ENCODE measurements around the gene EBF3. TPM values are rescaled to one million over a fixed set of nuclear protein-coding genes. Genes with fewer than 3 reads are reported as not detected.

EBF3 gene
- total RNA-seq, 1 donor from 2014 or later: 38.9 TPM

DNA sequence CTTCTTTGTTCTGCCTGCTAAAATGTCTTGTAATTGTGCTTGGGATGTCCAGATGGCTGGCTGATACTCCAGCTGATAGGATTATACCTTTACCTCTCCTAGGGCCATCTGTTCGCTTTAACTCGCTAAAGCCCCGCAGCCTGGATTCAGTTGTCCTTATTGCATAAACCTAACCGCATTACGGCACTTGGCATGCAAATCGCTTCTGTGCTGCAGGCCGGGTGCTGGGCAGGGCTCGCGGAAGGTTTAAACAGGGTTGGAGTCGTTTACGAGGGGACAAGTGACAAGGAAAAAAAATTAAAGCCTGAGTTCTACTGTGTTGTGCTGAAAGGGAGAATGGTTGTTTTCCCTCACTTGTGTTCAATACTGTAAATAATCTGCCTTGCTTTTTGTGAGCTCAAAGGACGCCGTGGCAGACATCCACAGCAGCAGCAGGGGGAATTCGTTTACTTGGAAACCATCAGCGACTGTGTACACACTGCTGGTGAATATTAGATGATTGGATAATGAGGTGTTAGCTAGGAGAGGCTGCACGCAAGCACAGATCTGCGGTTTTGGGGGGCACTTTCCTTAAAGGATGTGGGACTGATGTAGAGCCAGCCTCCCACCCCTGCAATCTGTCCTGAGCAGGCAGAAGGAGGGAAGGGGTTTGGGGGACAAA is 93.0 kb downstream of the EBF3 start:
- peak; percentile 77 for ATAC-seq
- intact Hi-C loops (cut with DNase I): no loop called here
- no peak for DNase-seq (ENCODE audit: low spot score)

DNA sequence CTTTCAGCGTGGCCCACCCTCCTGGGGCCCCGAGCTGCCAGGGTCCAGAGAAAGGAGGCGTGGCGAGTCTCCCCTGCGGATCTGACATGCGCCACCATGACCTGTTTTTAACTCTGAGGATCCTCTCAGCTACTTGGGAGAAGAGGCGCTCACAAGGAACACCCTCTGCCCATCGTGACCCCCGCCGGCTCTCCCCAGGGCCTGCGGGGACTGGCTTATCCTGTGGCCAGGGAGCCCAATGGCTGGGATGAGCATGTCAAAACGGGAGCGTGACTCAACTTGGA is 93.7 kb downstream of the EBF3 start:
- ATAC-seq: no peak
- DNase-seq (ENCODE audit: low spot score): no peak

DNA sequence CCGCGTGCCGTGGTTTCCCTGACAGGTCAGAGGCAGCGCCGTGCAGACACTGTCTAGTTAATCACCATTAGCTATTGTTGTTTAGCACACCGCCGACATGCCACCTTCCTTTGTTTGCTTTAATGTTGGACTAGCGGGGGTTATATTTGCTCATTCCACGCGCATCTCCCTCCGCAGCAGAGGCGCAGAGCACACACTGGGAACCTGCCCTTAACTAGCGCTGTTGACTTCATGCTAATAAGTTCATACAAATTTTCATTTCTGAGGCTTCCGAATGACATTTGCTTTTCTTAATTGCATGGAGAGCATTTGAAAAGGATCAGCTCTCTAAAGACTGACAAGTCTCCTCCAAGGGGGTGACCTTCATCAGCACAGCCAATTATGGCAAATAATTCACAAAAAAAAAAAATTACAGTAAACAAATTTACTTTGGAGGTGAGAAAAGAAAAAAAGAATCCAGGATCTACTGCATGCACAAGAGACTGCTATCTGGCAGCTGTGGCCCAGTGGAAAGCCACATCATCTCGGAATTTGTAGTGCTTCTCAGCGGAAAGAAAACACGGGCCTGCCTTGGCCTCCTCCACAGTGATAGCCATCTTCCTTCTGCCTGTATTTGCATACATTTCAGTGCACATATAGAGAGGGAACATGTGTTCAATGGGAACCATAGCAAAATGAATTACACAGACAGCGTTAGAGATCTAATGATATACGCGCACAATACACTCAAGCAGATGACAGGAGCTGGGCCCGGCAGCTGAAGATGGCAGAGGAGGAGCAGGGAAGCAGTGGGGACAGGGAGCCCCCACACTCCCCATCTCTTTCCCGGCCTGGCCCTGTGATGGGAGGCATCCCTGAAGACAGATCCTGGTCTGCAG is 94.2 kb downstream of the EBF3 start:
- intact Hi-C loops (cut with DNase I): no loop called here
- DNase-seq (ENCODE audit: low spot score): no peak
- ATAC-seq: no peak

More for the DNA sequence above, 93.7 kb downstream of the EBF3 start:
- intact Hi-C loops (cut with DNase I): no loop called here

DNA sequence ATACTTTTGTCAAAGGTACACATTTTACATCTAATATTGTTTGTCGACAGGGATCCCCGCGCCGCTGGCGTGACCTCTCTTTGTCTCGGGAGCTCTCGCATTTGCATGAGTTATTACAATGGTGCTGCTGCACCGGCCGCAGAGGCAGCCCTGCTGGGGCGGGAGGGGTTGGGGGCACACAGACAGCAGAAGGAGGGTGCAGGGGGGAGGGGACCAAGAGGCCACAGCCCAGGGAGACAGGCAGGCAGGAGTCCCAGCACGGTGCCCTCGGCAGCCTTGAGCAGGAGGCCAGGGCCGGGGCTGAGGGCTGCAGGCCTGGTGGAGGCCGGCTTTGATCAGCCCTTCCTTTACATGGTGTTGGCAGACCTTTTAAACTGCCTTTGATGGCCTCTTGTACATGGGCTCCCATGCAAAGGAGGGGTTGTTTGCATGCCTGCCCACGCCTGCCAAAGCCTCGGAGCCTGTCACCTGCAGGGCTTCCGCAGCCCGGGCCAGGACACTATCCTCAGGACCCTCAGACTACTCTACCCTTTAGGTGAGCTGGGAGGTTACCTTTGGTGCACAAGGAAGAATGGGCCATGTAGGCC is 95.5 kb downstream of the EBF3 start:
- intact Hi-C loops (cut with DNase I): no loop called here
- DNase-seq (ENCODE audit: low spot score) (no peak), ATAC-seq (no peak)

DNA sequence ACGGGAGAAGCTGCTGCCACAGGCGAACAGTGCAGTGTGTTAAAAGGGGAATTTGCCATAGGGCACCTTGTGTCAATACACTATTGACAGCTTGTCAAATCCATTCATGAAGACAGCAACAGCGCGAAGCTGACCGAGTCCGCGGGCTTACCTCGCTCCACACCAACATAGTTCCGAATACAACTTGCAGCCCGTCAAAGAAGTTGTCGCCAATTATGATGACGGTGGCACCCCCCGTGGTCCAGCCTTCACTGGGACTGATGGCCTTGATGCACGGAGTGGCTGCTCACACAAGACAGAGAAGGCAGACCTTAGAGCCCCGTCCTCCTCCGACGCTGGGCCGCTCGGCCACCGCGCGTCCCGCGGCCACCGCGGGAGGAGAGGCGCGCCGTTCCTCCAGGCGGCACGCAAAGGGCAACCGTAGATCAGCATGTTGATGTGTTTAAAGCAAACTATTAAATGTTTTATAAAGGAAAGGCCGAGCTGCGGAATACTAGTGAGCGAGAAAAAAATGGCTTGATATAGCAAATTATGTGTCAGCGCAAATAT is 96.4 kb downstream of the EBF3 start:
- no peak for ATAC-seq
- no peak for DNase-seq (ENCODE audit: low spot score)
- intact Hi-C loops (cut with DNase I): no loop called here

DNA sequence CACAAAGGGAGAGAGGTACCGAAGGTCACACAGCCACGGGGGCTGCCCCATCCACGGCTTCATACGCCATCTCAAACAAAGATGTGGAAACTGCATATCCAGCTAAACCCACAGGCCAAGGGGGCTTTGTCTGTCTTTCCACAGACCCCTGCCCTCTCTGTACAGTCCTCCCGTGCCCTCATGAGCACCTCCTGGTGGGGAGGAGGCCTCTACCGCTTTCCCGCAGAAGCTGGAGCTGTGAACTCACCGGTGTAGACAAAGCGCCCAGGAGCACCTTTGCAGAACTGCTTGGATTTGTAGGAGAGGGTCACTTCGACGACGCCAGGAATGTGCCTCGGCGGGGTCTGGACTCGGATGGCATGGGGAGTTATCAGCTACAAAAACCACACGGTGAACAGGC is 97.2 kb downstream of the EBF3 start:
- ATAC-seq (no peak), DNase-seq (ENCODE audit: low spot score) (no peak)
- intact Hi-C loops (cut with DNase I): no loop called here

DNA sequence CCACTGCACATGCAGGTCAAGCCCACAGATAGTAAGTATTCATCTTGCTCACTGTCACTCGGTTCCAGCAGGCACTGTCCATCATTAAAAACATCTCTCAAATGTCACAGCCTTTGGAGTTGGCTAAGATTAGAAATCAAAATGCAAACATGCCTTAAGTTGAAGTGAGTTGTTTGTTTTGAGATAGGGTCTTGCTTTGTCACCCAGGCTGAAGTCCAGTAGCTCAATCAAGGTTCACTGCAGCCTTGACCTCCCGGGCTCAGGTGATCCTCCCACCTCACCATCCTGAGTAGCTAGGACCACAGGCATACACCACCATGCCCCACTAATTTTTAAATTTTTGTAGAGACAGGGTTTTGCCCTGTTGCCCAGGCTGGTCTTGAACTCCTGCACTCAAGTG is 98.1 kb downstream of the EBF3 start:
- ATAC-seq (no peak), DNase-seq (ENCODE audit: low spot score) (no peak)
- intact Hi-C loops (cut with DNase I): no loop called here

DNA sequence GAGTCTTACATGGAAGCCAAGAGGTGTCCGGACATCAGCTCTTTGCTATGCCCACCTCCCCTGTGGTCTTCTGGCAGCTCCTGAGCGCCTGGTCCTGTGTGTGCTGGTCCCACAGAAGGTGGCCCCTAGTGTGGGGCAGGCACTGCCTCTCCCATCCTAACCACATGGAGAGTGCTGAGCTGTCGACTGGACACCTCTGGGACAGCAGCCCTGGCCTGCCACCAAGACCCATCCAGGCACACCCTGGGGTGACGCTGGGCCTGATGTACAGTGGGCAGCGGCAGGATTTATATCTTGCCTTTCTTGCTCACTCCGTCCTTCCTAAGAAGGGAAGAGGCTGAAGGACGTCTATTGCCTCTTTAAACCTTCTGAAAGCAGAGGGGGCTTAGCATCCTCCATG is 98.7 kb downstream of the EBF3 start:
- intact Hi-C loops (cut with DNase I): no loop called here
- no peak for ATAC-seq
- no peak for DNase-seq (ENCODE audit: low spot score)

DNA sequence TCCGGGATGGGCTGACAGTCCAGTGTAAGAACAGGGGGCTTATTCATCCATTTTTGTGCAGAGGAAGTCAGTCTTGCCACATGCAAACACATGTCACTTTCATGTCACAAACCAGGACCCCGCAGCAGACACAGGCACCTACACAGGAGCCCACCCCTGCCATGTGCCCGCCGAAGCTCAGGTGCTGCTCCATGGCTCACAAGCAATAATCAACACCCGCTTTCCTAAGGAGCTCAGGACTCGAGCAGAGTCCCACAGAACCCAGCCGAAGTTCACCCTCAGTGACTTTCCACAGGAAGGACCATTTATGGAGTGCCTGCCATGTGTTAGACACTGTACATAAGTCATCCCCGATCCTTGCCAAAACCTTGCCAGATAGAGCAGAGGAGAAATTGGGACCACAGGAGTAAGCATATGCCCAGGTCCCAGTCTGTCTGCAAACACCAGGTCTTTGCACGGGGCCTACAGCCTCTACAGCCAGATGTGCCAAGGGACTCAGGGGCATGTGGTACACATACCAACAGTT is 99.4 kb downstream of the EBF3 start:
- no peak for ATAC-seq
- no peak for DNase-seq (ENCODE audit: low spot score)
- intact Hi-C loops (cut with DNase I): no loop called here

DNA sequence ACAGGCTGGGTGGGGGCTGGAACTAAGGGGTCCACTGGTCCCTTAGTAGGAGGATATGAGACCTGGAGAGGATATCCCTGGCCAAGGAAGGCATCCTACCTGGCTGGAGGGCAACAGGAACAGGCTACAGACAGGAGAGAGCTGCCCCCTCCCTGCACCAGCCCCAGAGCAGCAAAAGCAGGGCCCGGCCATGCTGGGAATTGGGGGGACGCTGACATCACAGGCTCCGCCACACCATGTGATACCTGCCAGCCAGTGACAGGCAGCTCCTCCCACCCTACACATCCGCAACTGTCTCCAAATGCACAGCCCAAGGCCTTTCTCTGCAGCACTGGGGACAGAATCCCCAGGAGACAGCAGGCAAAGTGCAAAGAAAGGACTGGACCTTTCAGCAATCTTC is 100.0 kb downstream of the EBF3 start:
- no peak for DNase-seq (ENCODE audit: low spot score)
- intact Hi-C loops (cut with DNase I): no loop called here
- ATAC-seq: no peak

DNA sequence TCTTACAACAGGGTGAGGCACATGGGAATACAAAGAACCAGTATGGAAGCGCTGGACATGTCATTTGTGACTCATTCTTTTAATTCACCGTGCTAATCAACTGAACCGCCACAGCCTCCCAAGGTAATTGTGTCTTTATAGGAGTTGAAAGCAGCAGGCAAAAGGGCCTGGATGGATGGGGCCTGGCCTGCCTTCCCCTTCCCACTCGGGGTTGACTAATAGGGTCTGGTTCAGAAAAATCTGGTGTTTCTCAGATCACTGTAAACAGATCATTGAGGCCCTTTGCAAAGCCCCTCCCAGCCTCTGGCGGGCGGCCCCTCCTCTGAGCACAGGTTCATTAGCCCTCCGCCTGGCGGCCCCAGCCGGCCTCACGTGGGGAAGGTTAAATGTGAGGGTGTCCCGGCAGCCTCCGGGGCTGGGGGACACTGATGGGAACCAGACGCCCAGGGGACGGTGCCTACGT is 100.8 kb downstream of the EBF3 start:
- intact Hi-C loops (cut with DNase I): no loop called here
- ATAC-seq (peak; percentile 35), DNase-seq (ENCODE audit: low spot score) (no peak)

DNA sequence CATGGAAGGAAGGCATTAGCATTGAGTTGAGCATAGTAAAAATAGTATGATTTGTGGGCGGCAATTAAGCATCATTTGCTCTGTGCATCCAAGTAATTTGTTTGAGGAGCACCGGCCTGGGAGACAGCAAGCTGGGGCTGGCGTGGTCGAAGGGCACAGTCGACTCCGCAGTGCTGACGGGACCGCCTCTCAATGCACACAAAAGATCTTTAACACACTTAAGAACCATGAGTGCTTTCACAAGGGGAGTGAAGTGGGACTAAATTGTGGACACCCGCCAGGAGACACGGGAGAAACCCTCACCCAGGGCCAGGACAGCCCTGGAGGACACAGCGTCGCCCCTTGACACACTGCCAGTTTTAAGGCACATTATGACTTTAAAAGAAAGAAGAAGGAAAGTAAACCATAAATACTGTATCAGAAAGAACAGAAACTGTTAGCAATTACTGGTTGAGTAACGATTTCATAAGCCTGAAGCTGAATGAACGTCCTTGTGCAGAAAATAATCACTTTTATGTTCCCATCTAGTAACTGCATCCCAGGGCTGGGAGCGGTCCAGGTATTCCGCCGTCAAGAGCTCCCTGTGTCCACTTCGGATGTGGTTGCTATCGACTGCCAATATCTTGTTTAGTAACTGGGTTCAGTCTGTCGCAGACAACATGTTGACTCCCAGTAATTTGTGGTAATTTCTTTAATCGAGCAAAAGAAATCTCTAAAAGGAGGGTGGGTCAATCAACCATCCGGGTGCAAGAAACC is 102.1 kb downstream of the EBF3 start:
- intact Hi-C loops (cut with DNase I): no loop called here
- DNase-seq (ENCODE audit: low spot score): no peak

DNA sequence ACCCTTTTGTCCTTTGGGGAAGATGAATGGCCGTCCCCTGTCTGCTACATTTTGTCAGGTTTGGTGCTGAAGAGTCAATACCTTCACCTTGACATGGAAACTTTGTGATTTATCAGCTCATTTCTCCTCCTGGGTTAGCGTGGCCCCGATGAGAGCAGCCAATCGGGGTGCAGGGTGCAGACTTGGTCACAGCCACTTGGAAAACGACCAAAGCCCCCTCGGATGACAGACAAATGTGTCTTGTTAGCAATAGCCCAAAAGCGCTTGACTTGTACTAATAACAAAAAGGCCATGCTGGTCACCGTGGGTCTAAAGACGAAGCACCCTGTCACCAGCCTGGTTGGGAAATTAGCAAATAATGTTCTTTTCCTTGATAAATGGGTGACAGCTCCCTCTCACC is 103.7 kb downstream of the EBF3 start:
- intact Hi-C loops (cut with DNase I): no loop called here
- no peak for DNase-seq (ENCODE audit: low spot score)

More for the DNA sequence above, 102.1 kb downstream of the EBF3 start:
- peak; percentile 80 for ATAC-seq

DNA sequence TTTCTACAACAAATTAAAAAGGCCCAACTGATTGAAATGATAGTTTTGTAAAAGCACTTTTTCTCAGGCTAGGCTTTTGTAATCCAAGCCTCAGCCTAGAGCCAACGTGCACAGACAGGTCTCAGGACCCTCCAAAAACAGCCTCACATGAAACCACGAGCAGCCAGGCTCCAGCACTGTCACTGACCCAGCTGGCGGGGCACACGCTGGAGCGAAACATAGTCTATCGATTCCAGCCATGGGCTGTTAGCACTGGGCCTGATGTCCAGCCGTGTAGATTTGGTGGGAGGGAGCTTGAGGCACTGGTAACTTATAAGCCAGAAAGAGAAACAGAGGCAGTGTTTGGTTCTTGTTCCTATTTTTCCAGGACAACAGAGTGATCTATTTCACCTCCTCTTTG is 104.5 kb downstream of the EBF3 start:
- DNase-seq (ENCODE audit: low spot score) (no peak), ATAC-seq (no peak)
- intact Hi-C loops (cut with DNase I): no loop called here

More for the DNA sequence above, 103.7 kb downstream of the EBF3 start:
- ATAC-seq: no peak

DNA sequence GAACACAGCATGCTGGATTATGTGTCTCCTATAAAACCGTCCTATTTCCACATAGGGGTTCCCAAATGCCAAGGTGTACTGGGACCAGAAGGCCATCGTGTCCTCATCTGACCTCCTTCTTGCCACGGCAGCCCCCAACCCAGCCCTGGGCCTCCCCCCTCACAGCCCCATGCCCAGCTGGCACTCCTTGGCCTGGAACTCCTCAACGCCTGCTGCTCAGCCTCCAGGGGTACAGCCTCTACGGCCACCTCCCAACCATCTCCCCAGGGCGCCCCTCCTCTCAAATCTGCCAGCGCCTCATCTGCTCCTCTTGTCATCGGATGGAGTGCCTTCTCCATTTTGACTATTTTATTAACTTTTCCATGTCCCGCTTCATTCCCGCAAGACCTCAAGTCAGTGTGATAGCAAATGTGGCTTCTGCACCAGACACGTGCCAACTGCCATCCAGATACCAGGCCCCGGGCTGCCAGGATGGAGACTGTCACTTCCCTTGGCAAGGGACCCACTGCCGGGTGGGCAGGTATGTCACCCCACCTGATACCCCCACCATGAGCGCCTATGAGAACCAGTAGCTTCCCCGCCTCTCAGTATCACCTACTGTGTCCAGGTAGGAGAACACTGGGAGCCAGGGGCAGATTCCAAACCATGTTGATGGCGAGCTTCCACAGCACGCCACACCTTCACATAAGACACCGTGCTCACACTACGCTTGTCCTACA is 106.7 kb downstream of the EBF3 start:
- intact Hi-C loops (cut with DNase I): no loop called here
- DNase-seq (ENCODE audit: low spot score) (no peak), ATAC-seq (no peak)

DNA sequence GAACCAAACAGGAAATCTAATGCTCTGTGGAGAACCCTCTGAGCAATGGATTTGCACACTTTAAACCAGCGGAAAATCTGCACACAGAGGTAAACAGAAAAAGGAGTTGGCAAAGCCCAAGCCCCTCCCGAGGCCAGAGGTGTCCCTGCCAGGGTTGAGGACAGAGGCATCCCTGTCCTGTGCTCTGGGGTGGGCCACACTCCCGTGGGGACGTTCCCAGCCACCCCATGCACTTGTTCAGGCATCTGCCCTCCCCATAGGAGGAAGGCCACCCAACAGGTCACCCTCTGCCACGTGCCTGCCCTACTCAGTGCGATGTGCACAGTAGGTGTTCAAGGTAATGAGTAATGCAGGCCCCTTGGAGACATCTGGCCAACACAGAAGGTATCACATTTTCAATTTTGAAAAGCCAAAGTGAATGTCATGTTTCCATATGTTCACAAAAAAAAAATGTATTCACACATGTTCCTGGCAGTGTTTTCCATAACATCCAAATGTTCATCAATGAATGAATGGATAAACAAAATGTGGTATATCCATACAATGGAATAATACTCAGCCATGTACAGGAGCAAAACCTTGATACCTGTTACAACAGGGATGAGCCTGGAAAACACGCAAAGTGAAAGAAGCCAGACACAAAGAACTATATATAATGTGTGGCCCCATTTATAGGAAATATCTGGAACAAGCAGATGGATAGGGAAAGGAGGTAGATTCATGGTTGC is 108.1 kb downstream of the EBF3 start:
- DNase-seq (ENCODE audit: low spot score): no peak
- no peak for ATAC-seq
- intact Hi-C loops (cut with DNase I): no loop called here

DNA sequence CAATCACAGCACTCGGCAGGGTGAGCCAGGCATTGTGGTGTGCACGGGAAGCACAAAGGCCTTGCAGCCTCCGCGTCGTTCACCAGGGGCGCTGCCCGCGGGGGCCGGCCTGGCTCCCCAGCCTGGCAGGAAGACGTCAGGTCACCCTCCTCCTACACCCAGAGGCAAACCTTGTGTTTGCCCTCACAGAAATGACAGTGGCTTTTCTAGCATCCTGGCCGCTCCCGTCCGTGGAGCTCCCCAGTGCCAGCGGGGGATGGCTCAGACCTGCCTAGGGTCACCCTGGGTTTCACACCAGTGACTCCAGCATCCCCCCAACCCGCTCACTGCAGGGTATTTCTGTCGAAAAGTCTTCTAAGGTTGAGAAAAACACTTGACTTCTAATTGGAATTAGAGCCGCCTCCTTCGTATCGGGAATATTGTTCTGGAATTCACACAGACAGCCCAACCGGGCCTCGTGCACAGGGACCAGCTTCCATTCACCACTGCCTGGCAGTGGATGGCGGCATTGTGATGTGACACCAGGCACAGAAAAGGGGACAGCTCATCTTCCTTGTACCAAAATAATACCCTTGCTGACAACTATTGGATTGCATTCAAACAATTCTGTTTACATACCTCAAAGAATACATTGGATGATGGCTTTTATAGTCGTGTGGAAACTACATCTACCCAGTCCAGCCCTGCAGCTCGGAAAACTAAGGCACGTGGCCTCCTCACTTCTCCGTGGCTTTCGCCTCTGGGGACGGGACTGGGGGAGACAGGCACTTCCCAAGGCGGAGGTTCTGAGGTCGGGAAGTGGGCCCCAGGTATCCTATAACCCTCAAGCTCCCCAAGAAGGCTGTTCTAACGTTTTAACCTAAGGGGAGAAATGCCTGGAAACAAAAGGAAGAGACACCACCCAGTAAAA is 109.0 kb downstream of the EBF3 start:
- peak; percentile 37 for ATAC-seq
- intact Hi-C loops (cut with DNase I): no loop called here
- DNase-seq (ENCODE audit: low spot score): no peak
